SK-N-SH (cell line): Measurements from ENCODE around the gene EPHB2.

ENCODE experiments used
- CTCF ChIP-seq: fragments of 200-600 bp; sonication (generic); IDR thresholded peaks from 2 replicates; pipeline ENCODE4 v1.6.1; 2017; ENCODE audit warnings: antibody characterized with exemption, mild to moderate bottlenecking, moderate library complexity
- EP300 ChIP-seq, 2 experiments: IDR thresholded peaks; 2 replicates each; pipeline versions ENCODE4 v1.4.0 to v1.6.1; 2012; ENCODE audit warnings: borderline replicate concordance in 1 of 2, low read depth in 1 of 2, low read length in 1 of 2
- POLR2AphosphoS5 ChIP-seq: IDR thresholded peaks from 2 replicates; pipeline ENCODE4 v1.6.1; 2012; ENCODE audit warnings: low read depth, low read length
- RCOR1 ChIP-seq: fragments of 150-350 bp; IDR thresholded peaks from 2 replicates; pipeline ENCODE4 v1.6.1; 2017; ENCODE audit warnings: antibody characterized with exemption, low read length
- RFX5 ChIP-seq: IDR thresholded peaks from 2 replicates; pipeline ENCODE4 v1.6.1; 2012; ENCODE audit warnings: mild to moderate bottlenecking, improper control_type of control experiment, low read length
- TAF1 ChIP-seq: IDR thresholded peaks from 2 replicates; pipeline ENCODE4 v1.6.1; 2012; ENCODE audit warnings: low read depth, mild to moderate bottlenecking, low read length, moderate library complexity, borderline replicate concordance
- TEAD4 ChIP-seq: IDR thresholded peaks from 2 replicates; pipeline ENCODE4 v1.4.0; 2012; ENCODE audit warnings: mild to moderate bottlenecking, borderline replicate concordance; ENCODE audit not compliant: insufficient read depth
- YY1 ChIP-seq: IDR thresholded peaks from 2 replicates; pipeline ENCODE4 v1.4.0; 2012; ENCODE audit warnings: low read depth, mild to moderate bottlenecking
- TF ChIP-seq, protein P1 (sequence below): IDR thresholded peaks from 2 replicates; pipeline ENCODE4 v1.4.0; 2012; ENCODE audit warnings: low read depth

DNA sequence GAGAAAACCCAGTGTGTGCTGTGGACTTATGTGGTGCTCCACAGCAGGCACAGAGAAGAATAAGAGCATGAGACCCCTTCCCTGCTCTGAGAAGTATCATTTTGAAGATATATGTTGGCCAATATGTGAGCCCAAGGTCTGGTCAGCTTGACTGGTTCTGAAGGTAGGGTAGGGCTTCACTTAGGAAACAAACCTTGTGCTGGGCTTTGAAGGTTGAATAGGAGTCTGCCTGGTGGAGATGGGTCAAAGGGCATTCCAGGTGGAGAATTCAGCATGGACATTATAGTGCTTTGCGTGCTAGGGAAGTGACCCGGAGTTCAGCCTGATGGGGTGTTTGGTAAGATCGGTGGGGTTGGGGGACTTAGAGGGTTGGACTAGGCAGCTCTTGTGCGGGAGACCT lies 99.1 kb downstream of the EPHB2 start:
- TF ChIP-seq CTCF: no peak
- no peak for TF ChIP-seq YY1
- TF ChIP-seq TAF1: no peak
- TF ChIP-seq POLR2AphosphoS5: no peak
- TF ChIP-seq, protein P1, sequence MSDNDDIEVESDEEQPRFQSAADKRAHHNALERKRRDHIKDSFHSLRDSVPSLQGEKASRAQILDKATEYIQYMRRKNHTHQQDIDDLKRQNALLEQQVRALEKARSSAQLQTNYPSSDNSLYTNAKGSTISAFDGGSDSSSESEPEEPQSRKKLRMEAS: no peak
- TF ChIP-seq EP300 (IDR thresholded peaks at IDR 0.05; ENCODE audit: borderline replicate concordance in 1 of 2, low read depth in 1 of 2, low read length in 1 of 2): no peak
- TF ChIP-seq TEAD4: no peak
- no peak for TF ChIP-seq RFX5
- no peak for TF ChIP-seq RCOR1
